Body of pancreas (tissue), 4 donors: Measurements from ENCODE around the gene RAD50.

Experiments used
- CTCF ChIP-seq, 7 experiments: fragments of 450-650 bp in 4 of 7; fragments of 200-600 bp in 3 of 7; sonication (generic) in 3 of 7; IDR thresholded peaks; one replicate each; pipeline ENCODE4 v1.5.1; 2016 to 2019; ENCODE audit warnings: antibody characterized with exemption in 7 of 7
- POLR2A ChIP-seq, 3 donors: fragments of 450-650 bp; IDR thresholded peaks; one replicate each; pipeline ENCODE4 v1.6.1; 2016; ENCODE audit warnings: antibody characterized with exemption in 3 of 3, mild to moderate bottlenecking in 2 of 3

GRCh38 chr5:132684922-132685720 is 128.3 kb downstream of the RAD50 start:
- TF ChIP-seq CTCF (IDR thresholded peaks at IDR 0.05) (no peak), POLR2A (IDR thresholded peaks at IDR 0.05) (no peak)
